HepG2 (cell line): ENCODE measurements around the gene MED12. TPM values are rescaled to one million over a fixed set of nuclear protein-coding genes. Genes with fewer than 3 reads are reported as not detected.

Experiments used
- ATAC-seq: fragments of 200-7000 bp; cut with Tn5 transposase; 3 replicates; pipeline ENCODE4 v1.9.1; 2020; ENCODE audit warnings: mild to moderate bottlenecking, moderate library complexity
- BruUV-seq: library from RNA; stranded (reverse); fragments of 400-500 nt; replicated peaks from 2 replicates; lab custom pipeline; 2021; lab: Mats Ljungman, UMichigan
- CTCF ChIA-PET: fragments of 300-600 bp; formaldehyde crosslinking; extraction: SDS; loops from one replicate; lab custom pipeline; 2021; ENCODE audit warnings: low total read pairs, inconsistent platforms, low intra/inter-chr PET ratio; lab: Yijun Ruan, JAX
- POLR2A ChIA-PET: fragments of 350-600 bp; sonication (Branson Sonifier 250); formaldehyde crosslinking; loops from one replicate; lab custom pipeline; 2020; ENCODE audit warnings: antibody characterized with exemption, inconsistent platforms; lab: Yijun Ruan, JAX
- DNase-seq: peaks from one replicate; pipeline ENCODE4 v3.0.0-alpha.2; 2015; ENCODE audit warnings: low spot score
- FAIRE-seq: peaks from 3 replicates; lab custom pipeline; 2011; peaks lifted over from hg19 to GRCh38; lab: Jason Lieb, UNC
- H2AFZ ChIP-seq: one replicate; pipeline ENCODE4 v1.6.1; 2011; ENCODE audit warnings: low read length, inconsistent platforms
- H3K27ac ChIP-seq: fragments of 300-600 bp; 3 replicates; pipeline ENCODE4 v1.8.0; 2011; ENCODE audit warnings: mixed run types, mild to moderate bottlenecking, mixed read lengths, low read length, inconsistent platforms; ENCODE audit not compliant: insufficient read depth; ENCODE audit errors: extremely low read length
- H3K27me3 ChIP-seq, 2 experiments: fragments of 200-600 bp in 1 of 2; 2 replicates in 1 of 2; 3 replicates in 1 of 2; pipeline versions ENCODE4 v1.6.0 to v1.8.0; 2011; ENCODE audit warnings: low read length in 2 of 2, mild to moderate bottlenecking in 2 of 2, moderate library complexity in 2 of 2, inconsistent platforms in 1 of 2; ENCODE audit not compliant: insufficient read depth in 2 of 2, control insufficient read depth in 1 of 2
- H3K36me3 ChIP-seq, 2 experiments: fragments of 200-600 bp in 1 of 2; replicated peaks in 1 of 2; 2 replicates in 1 of 2; 3 replicates in 1 of 2; pipeline versions ENCODE4 v1.5.1 to v1.8.0; 2011; ENCODE audit warnings: low read length in 2 of 2, inconsistent platforms in 1 of 2; ENCODE audit not compliant: insufficient read depth in 2 of 2, control insufficient read depth in 1 of 2
- H3K4me1 ChIP-seq: 2 replicates; pipeline ENCODE4 v1.5.1; 2012; ENCODE audit warnings: low read length, inconsistent platforms; ENCODE audit not compliant: insufficient read depth
- H3K4me2 ChIP-seq: 2 replicates; pipeline ENCODE4 v1.6.0; 2011; ENCODE audit warnings: low read depth, low read length, inconsistent platforms
- H3K4me3 ChIP-seq, 3 experiments: fragments of 200-600 bp in 1 of 3; sonication (generic), shearing (Covaris generic) in 1 of 3; replicated peaks in 1 of 3; 2 replicates each; pipeline ENCODE4 v1.5.1; 2011 to 2016; ENCODE audit warnings: low read length in 3 of 3, inconsistent platforms in 2 of 3, low read depth in 2 of 3, mild to moderate bottlenecking in 2 of 3, control low read depth in 1 of 3, mixed read lengths in 1 of 3; ENCODE audit not compliant: insufficient read depth in 1 of 3
- H3K79me2 ChIP-seq: one replicate; pipeline ENCODE4 v1.6.1; 2011; ENCODE audit warnings: low read length, inconsistent platforms; ENCODE audit not compliant: insufficient read depth
- H3K9ac ChIP-seq: 2 replicates; pipeline ENCODE4 v1.6.0; 2011; ENCODE audit warnings: mild to moderate bottlenecking, low read depth, low read length, inconsistent platforms; ENCODE audit not compliant: insufficient read depth
- H3K9me3 ChIP-seq: 2 replicates; pipeline ENCODE4 v1.5.1; 2012; ENCODE audit warnings: mild to moderate bottlenecking, low read length
- H4K20me1 ChIP-seq: 2 replicates; pipeline ENCODE4 v1.6.0; 2011; ENCODE audit warnings: inconsistent platforms, mild to moderate bottlenecking, low read length, moderate library complexity; ENCODE audit not compliant: insufficient read depth
- ATRX ChIP-seq: sonication (generic); formaldehyde crosslinking; IDR thresholded peaks from 2 replicates; pipeline ENCODE4 v1.4.0; 2020; ENCODE audit warnings: missing genetic modification reagents, borderline replicate concordance
- CENPX ChIP-seq: sonication (generic); formaldehyde crosslinking; IDR thresholded peaks from 2 replicates; pipeline ENCODE4 v1.9.0; 2021; ENCODE audit warnings: mild to moderate bottlenecking, missing genetic modification reagents, moderate library complexity
- KAT2B ChIP-seq: fragments of 150-350 bp; IDR thresholded peaks from 2 replicates; pipeline ENCODE4 v1.6.1; 2014; ENCODE audit warnings: low read depth, low read length, borderline replicate concordance
- NONO ChIP-seq, 2 experiments: fragments of 450-650 bp in 1 of 2; sonication (generic) in 1 of 2; formaldehyde crosslinking in 1 of 2; IDR thresholded peaks in 1 of 2; conservative IDR thresholded peaks in 1 of 2; 2 replicates each; pipeline versions ENCODE4 v1.6.1 to v1.8.0; 2017 to 2022; ENCODE audit warnings: mild to moderate bottlenecking in 1 of 2, missing genetic modification reagents in 1 of 2, moderate library complexity in 1 of 2
- NR2C2 ChIP-seq: sonication (generic); formaldehyde crosslinking; IDR thresholded peaks from 2 replicates; pipeline ENCODE4 v1.4.0; 2020; ENCODE audit warnings: missing genetic modification reagents, mild to moderate bottlenecking, moderate library complexity, borderline replicate concordance
- RAD51 ChIP-seq: fragments of 450-650 bp; IDR thresholded peaks from 2 replicates; pipeline ENCODE4 v1.6.1; 2016; ENCODE audit warnings: borderline replicate concordance
- TARDBP ChIP-seq: sonication (generic); formaldehyde crosslinking; IDR thresholded peaks from 2 replicates; pipeline ENCODE4 v1.8.0; 2022; ENCODE audit warnings: mild to moderate bottlenecking, missing genetic modification reagents
- TOPORS ChIP-seq: sonication (generic); formaldehyde crosslinking; IDR thresholded peaks from 2 replicates; pipeline ENCODE4 v1.8.0; 2023; ENCODE audit warnings: mild to moderate bottlenecking, missing genetic modification reagents
- ZBTB21 ChIP-seq: sonication (generic); formaldehyde crosslinking; IDR thresholded peaks from 2 replicates; pipeline ENCODE4 v1.4.0; 2020; ENCODE audit warnings: missing genetic modification reagents
- ZBTB42 ChIP-seq: sonication (generic); formaldehyde crosslinking; IDR thresholded peaks from 2 replicates; pipeline ENCODE4 v1.5.0; 2020; ENCODE audit warnings: mild to moderate bottlenecking, missing genetic modification reagents
- ZNF674 ChIP-seq: sonication (generic); formaldehyde crosslinking; IDR thresholded peaks from 2 replicates; pipeline ENCODE4 v1.5.0; 2020; ENCODE audit warnings: low read depth, mild to moderate bottlenecking, missing genetic modification reagents
- ZNF720 ChIP-seq: sonication (generic); formaldehyde crosslinking; IDR thresholded peaks from 2 replicates; pipeline ENCODE4 v1.4.0; 2020; ENCODE audit warnings: missing genetic modification reagents
- WGBS: methylation state at CpG from one replicate; pipeline ENCODE4 v1.1.6; 2017; ENCODE audit warnings: low lambda C conversion rate; 5-methylcytosine and 5-hydroxymethylcytosine counted together
- in situ Hi-C: cut with HindIII; loops from 2 replicates; pipeline ENCODE4 v1.10.0; 2017; ENCODE audit warnings: low pct_unique_long_range_greater_than_20kb; ENCODE audit not compliant: extremely low pct_ligation_motif_present
- intact Hi-C: fragments of 100-400 bp; cut with micrococcal nuclease; formaldehyde crosslinking; loops from one replicate; pipeline ENCODE4 v1.10.0; 2022; ENCODE audit not compliant: unreplicated experiment
- polyA plus RNA-seq, 8 experiments: library from polyadenylated mRNA; depleted of rRNA in 3 of 8; stranded (reverse) in 7 of 8; unstranded in 1 of 8; fragments of >200 nt; fragmentation: Illumina TruSeq in 4 of 8; extraction: Trizol in 4 of 8; gene quantifications; 2 replicates each; pipeline versions ENCODE4 v1.2.1 to v1.2.3, GENCODE V29; 2011 to 2016; ENCODE audit warnings: low read depth in 4 of 8, missing spikeins in 1 of 8, mixed read lengths in 1 of 8; ENCODE audit not compliant: insufficient read depth in 1 of 8
- total RNA-seq, 5 experiments: library from RNA; depleted of rRNA; stranded (reverse); fragments of >200 nt; fragmentation: Illumina TruSeq; extraction: Trizol; gene quantifications; 2 replicates each; pipeline ENCODE4 v1.2.3, GENCODE V29; 2016; ENCODE audit warnings: low read depth in 1 of 5
- TF ChIP-seq, protein P1 (sequence below): IDR thresholded peaks from 2 replicates; pipeline ENCODE4 v1.6.1; 2016; ENCODE audit warnings: low read depth
- TF ChIP-seq, protein P2 (sequence below): IDR thresholded peaks from 2 replicates; pipeline ENCODE4 v1.6.1; 2016; ENCODE audit warnings: missing compliant biosample characterization, missing genetic modification reagents, borderline replicate concordance
- TF ChIP-seq, protein P3 (sequence below): IDR thresholded peaks from 2 replicates; pipeline ENCODE4 v1.6.1; 2016; ENCODE audit warnings: control low read depth

Gene MED12
- total and polyA plus RNA-seq, 2 of the 13 experiments (the other 11 are each of a cell fraction or from before 2014, with no cell fraction given) = 9.4 to 15.0 TPM

- Histone ChIP-seq H2AFZ (no peak within 1 kb of the TSS), H3K4me3 (no peak within 1 kb of the TSS), H3K4me2 (peak within 1 kb of the TSS; percentile 32; the same call in 1 of the 2 replicates), H3K9me3 (no peaks in the 10 kb centered on the region), H3K79me2 (no peaks in the 10 kb centered on the region), H4K20me1 (no peaks in the 10 kb centered on the region), H3K27ac (no peak within 1 kb of the TSS), H3K9ac (no peak within 1 kb of the TSS), H3K36me3 (no peaks in the 10 kb centered on the region), H3K4me1 (no peaks in the 10 kb centered on the region), H3K27me3 (no peaks in the 10 kb centered on the region)
- CTCF ChIA-PET = no interaction called here
- intact Hi-C loops = no loop called here
- no peak for DNase-seq
- in situ Hi-C loops = no loop called here
- FAIRE-seq = no peak
- POLR2A ChIA-PET = no interaction called here
- ATAC-seq = no peak
- TF ChIP-seq TOPORS (CRISPR knock-in tag) (no peak), KAT2B (no peak), ZNF674 (CRISPR knock-in tag) (no peak), NR2C2 (CRISPR knock-in tag) (no peak), NONO (IDR thresholded peaks at IDR 0.05) (no peak), NONO (CRISPR knock-in tag; conservative IDR thresholded peaks at IDR 0.05) (no peak), ZNF720 (no peak), TARDBP (CRISPR knock-in tag) (no peak)
- no TSS peak for BruUV-seq
- WGBS = 28% methylated on average over 7 of the region's 8 CpGs
Measured at GRCh38 chrX:71111141-71111843, 7.1 kb upstream of the MED12 start, which contains the start of gene IL2RG. Gene IL2RG (minus strand): TSS chrX:71111577. CDS start chrX:71111539, 38 bp downstream.

DNA sequence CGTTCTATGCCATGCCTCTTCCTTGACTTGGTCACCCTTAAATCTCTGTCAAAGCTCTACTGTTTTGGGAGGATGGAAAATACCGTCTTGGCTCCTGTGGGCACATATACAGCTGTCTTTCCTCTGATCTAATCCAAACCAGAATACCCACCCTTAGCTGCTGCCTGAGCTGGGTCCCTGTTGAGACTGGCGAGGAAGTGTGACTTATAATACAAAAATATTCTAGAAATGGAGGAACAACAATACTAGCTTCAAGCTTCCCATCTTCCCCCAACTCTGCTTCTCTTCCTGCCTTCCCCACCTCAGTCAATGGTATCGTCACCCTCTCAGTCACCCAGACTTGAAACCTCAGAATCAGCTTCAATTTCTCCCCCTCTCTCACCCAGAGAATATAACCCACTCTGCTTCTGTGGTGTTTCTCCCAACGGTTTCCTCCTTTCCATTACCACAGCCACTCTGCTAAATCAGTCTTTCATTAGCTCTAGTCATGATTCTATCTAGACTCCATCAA, 6.4 kb upstream of the MED12 start:
- in situ Hi-C loops = no loop called here
- Histone ChIP-seq H3K4me3 (no peak overlapping the region), H4K20me1 (no peaks in the 10 kb centered on the region), H2AFZ (no peak overlapping the region), H3K27me3 (no peaks in the 10 kb centered on the region), H3K36me3 (no peaks in the 10 kb centered on the region), H3K4me2 (peak overlapping the region; percentile 32; the same call in 1 of the 2 replicates), H3K9me3 (no peaks in the 10 kb centered on the region), H3K27ac (no peak overlapping the region), H3K4me1 (no peaks in the 10 kb centered on the region), H3K79me2 (no peaks in the 10 kb centered on the region), H3K9ac (no peak overlapping the region)
- no peak for FAIRE-seq
- ATAC-seq = no peak
- intact Hi-C loops = no loop called here
- no TSS peak for BruUV-seq
- DNase-seq = no peak
- ChIA-PET POLR2A (no interaction called here), CTCF (no interaction called here)
- WGBS = 28% methylated on average over 4 of the region's 5 CpGs
- TF ChIP-seq, protein P1, sequence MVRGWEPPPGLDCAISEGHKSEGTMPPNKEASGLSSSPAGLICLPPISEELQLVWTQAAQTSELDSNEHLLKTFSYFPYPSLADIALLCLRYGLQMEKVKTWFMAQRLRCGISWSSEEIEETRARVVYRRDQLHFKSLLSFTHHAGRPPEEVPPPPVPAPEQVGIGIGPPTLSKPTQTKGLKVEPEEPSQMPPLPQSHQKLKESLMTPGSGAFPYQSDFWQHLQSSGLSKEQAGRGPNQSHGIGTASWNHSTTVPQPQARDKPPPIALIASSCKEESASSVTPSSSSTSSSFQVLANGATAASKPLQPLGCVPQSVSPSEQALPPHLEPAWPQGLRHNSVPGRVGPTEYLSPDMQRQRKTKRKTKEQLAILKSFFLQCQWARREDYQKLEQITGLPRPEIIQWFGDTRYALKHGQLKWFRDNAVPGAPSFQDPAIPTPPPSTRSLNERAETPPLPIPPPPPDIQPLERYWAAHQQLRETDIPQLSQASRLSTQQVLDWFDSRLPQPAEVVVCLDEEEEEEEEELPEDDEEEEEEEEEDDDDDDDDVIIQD (CRISPR knock-in tag) = no peak
- TF ChIP-seq CENPX (CRISPR knock-in tag) (no peak), ZBTB42 (CRISPR knock-in tag) (no peak), RAD51 (no peak), ZBTB21 (CRISPR knock-in tag) (no peak), ATRX (CRISPR knock-in tag) (no peak)
- TF ChIP-seq, protein P2, sequence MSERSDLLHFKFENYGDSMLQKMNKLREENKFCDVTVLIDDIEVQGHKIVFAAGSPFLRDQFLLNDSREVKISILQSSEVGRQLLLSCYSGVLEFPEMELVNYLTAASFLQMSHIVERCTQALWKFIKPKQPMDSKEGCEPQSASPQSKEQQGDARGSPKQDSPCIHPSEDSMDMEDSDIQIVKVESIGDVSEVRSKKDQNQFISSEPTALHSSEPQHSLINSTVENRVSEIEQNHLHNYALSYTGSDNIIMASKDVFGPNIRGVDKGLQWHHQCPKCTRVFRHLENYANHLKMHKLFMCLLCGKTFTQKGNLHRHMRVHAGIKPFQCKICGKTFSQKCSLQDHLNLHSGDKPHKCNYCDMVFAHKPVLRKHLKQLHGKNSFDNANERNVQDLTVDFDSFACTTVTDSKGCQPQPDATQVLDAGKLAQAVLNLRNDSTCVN = no peak
- TF ChIP-seq, protein P3, sequence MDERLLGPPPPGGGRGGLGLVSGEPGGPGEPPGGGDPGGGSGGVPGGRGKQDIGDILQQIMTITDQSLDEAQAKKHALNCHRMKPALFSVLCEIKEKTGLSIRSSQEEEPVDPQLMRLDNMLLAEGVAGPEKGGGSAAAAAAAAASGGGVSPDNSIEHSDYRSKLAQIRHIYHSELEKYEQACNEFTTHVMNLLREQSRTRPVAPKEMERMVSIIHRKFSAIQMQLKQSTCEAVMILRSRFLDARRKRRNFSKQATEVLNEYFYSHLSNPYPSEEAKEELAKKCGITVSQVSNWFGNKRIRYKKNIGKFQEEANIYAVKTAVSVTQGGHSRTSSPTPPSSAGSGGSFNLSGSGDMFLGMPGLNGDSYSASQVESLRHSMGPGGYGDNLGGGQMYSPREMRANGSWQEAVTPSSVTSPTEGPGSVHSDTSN (CRISPR knock-in tag) = no peak
